SU-DHL-6 (cell line): ENCODE results near the gene SYK.

ENCODE experiments used
- CTCF ChIP-seq: fragments of 200-600 bp; sonication (generic); IDR thresholded peaks from one replicate; pipeline ENCODE4 v1.5.1; 2017; ENCODE audit warnings: antibody characterized with exemption, mild to moderate bottlenecking, low read length, moderate library complexity; ENCODE audit not compliant: insufficient read depth, poor library complexity, severe bottlenecking
- EZH2phosphoT487 ChIP-seq: fragments of 200-600 bp; sonication (generic), shearing (Covaris generic); conservative IDR thresholded peaks from 2 replicates; pipeline ENCODE4 v1.6.1; 2018; ENCODE audit warnings: mild to moderate bottlenecking, antibody characterized with exemption, low read length, moderate library complexity, mixed read lengths

- TF ChIP-seq CTCF: no peak
- no peak for TF ChIP-seq EZH2phosphoT487
These were observed 2.3 kb upstream of the SYK start for GRCh38 chr9:90799271-90799852.
